ENCODE results near the gene ACTR1A. TPM values are rescaled to one million over a fixed set of nuclear protein-coding genes. Genes with fewer than 3 reads are reported as not detected.

ACTR1A gene
- polyA plus RNA-seq, 1 experiment = 216 TPM

DNA sequence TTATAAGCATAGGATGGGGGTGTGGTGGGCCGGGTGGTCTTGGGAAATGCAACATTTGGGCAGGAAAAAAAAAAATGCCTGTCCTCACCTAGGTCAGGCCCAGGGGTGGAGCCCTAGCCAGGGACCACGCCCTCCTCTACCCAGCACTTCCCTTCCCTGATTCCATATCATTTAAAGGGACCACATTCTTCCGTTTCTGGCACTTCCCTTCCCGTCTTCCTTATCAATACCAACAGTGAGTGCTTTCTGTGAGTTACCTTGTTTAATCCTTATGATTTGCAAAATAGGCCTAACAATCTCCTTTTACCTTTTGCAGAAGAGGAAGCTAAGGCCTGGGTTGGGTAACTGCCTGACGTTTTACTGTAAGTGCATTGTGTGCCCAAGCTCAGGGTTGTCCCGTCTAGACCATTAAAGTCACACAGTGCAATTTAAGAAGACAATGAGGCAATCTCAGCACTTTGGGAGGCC, 34.5 kb downstream of the ACTR1A start:
- Histone ChIP-seq H3K4me3 (ENCODE audit: low read depth, low read length) (no peak overlapping the region), H3K27me3 (ENCODE audit: control insufficient read depth, insufficient read depth, low read length) (no peaks in the 10 kb centered on the region; the same call in 1 of the 2 replicates), H3K36me3 (ENCODE audit: control insufficient read depth, insufficient read depth, low read length) (no peaks in the 10 kb centered on the region; the same call in 1 of the 2 replicates)
- ChIA-PET POLR2A (no interaction called here), CTCF (interaction anchor here (2.3 kb wide), 1 partner anchor 11 kb away, joined by 16 read pairs; no protein-coding TSS in a partner anchor)
- no peak for DNase-seq (ENCODE audit: low read depth)
- TF ChIP-seq, protein P1, sequence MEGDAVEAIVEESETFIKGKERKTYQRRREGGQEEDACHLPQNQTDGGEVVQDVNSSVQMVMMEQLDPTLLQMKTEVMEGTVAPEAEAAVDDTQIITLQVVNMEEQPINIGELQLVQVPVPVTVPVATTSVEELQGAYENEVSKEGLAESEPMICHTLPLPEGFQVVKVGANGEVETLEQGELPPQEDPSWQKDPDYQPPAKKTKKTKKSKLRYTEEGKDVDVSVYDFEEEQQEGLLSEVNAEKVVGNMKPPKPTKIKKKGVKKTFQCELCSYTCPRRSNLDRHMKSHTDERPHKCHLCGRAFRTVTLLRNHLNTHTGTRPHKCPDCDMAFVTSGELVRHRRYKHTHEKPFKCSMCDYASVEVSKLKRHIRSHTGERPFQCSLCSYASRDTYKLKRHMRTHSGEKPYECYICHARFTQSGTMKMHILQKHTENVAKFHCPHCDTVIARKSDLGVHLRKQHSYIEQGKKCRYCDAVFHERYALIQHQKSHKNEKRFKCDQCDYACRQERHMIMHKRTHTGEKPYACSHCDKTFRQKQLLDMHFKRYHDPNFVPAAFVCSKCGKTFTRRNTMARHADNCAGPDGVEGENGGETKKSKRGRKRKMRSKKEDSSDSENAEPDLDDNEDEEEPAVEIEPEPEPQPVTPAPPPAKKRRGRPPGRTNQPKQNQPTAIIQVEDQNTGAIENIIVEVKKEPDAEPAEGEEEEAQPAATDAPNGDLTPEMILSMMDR (IDR thresholded peaks at IDR 0.05; ENCODE audit: insufficient read depth, low read depth, low read length) = no peak

DNA sequence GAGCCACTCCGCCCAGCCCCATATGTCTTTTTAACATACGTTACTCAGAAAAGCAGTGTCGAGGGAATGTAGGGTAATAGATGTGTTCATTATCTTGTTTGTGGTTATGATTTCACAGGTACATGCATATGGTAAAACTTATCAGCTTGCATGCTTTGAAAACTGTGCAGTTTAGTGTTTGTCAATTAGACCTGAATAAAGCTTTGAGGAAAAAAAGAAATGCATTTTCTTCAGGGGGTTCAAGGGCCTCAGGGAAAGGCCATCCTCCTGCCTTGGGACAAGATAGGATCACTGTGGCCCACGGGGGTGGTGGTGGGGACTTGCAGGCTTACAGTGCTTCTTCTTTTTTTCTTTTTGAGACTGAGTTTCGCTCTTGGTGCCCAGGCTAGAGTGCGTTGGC, 35.2 kb downstream of the ACTR1A start:
- DNase-seq (ENCODE audit: low read depth) = no peak
- CTCF ChIA-PET = no interaction called here
- TF ChIP-seq, protein P1 (IDR thresholded peaks at IDR 0.05; ENCODE audit: insufficient read depth, low read depth, low read length) = no peak

DNA sequence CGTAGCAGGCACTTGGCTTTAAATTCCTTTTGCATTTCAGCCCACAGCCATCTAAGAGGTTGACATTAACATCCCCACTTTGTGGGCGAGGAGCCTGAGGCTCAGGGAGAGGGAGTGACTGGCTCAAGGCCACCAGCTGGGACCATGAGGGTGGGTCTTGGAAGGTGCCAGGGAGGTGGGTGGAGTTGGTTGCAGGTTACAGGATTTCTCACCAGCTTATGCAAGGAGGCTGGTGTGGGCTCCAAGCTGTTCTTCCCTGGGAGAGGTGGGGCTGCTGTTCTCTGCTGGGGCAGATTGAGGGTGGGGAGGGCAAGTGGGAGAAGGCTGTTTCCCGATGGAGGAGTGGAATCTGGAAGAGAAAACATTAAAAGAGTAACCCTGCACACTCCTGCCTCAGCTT, 37.0 kb downstream of the ACTR1A start:
- H3K4me3 ChIP-seq (ENCODE audit: low read depth, low read length) = no peak overlapping the region
- TF ChIP-seq, protein P1 (IDR thresholded peaks at IDR 0.05; ENCODE audit: insufficient read depth, low read depth, low read length) = no peak
- H3K27me3 ChIP-seq (ENCODE audit: control insufficient read depth, insufficient read depth, low read length) = no peaks in the 10 kb centered on the region; the same call in 1 of the 2 replicates
- no peaks in the 10 kb centered on the region; the same call in 1 of the 2 replicates for H3K36me3 ChIP-seq (ENCODE audit: control insufficient read depth, insufficient read depth, low read length)
- POLR2A ChIA-PET = no interaction called here
- CTCF ChIA-PET = interaction anchor here (0.9 to 1.0 kb wide), 2 partner anchors 43 to 65 kb away, joined by 3 read pairs; no protein-coding TSS in a partner anchor
- DNase-seq (ENCODE audit: low read depth) = no peak

More for the DNA sequence above, 35.2 kb downstream of the ACTR1A start:
- H3K27me3 ChIP-seq (ENCODE audit: control insufficient read depth, insufficient read depth, low read length) = no peaks in the 10 kb centered on the region; the same call in 1 of the 2 replicates
- no peaks in the 10 kb centered on the region; the same call in 1 of the 2 replicates for H3K36me3 ChIP-seq (ENCODE audit: control insufficient read depth, insufficient read depth, low read length)
- POLR2A ChIA-PET = interaction anchor here (0.5 kb wide), 1 partner anchor 37 kb away, joined by 3 read pairs; no protein-coding TSS in a partner anchor
- no peak overlapping the region for H3K4me3 ChIP-seq (ENCODE audit: low read depth, low read length)

DNA sequence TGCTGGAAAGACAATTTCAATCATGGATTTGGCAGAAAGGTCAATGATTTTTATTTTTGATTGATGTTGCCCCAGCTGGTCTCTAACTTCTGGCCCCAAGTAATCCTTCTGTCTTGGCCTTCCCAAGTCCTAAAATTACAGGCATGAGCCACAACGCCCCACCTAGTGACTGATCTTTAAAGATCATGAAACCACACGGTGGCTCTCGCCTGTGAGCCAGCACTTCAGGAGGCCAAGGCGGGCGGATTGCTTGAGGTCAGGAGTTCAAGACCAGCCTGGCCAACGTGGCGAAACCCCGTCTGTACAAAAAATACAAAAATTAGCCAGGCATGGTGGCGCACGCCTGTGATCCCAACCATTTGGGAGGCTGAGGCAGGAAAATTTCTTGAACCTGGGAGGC, 38.5 kb downstream of the ACTR1A start:
- Histone ChIP-seq H3K27me3 (ENCODE audit: control insufficient read depth, insufficient read depth, low read length) (no peaks in the 10 kb centered on the region; the same call in 1 of the 2 replicates), H3K36me3 (ENCODE audit: control insufficient read depth, insufficient read depth, low read length) (no peaks in the 10 kb centered on the region), H3K4me3 (ENCODE audit: low read depth, low read length) (no peak overlapping the region)
- no peak for DNase-seq (ENCODE audit: low read depth)
- CTCF ChIA-PET = interaction anchor here (0.6 to 5.7 kb wide), 3 partner anchors 14 to 70 kb away, joined by 4 to 33 read pairs (median 8); no protein-coding TSS in a partner anchor
- POLR2A ChIA-PET = no interaction called here
- TF ChIP-seq, protein P1 (IDR thresholded peaks at IDR 0.05; ENCODE audit: insufficient read depth, low read depth, low read length) = no peak

DNA sequence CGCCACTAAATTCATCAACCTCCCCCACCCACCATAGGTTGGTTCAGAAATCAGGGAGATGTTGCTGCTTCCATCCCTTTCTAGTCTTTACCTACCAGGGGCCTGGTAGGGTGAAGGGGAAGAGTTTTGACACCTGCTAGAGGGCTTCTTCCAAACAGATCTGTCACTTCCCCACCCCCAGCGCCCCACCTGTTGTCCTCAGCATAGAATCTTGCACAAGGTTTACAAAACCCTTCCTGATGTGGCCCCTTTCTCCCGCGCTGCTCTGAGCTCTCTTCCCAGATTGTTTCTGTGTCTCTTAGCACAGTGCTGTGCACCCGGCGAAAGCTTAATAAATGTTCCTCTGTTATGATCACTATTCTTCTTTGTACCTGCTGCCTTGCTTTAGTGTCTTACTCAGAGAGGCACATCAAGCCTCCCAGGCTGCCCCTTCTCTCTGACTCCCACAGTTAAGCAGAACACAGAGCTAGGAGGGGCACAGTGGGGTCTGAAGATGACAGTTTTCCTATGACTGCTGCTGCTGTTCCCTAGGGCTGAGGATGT, 39.9 kb downstream of the ACTR1A start:
- Histone ChIP-seq H3K36me3 (ENCODE audit: control insufficient read depth, insufficient read depth, low read length) (no peaks in the 10 kb centered on the region), H3K27me3 (ENCODE audit: control insufficient read depth, insufficient read depth, low read length) (no peaks in the 10 kb centered on the region; the same call in 1 of the 2 replicates), H3K4me3 (ENCODE audit: low read depth, low read length) (no peak overlapping the region)
- POLR2A ChIA-PET = no interaction called here
- CTCF ChIA-PET = interaction anchor here (0.6 to 5.7 kb wide), 7 partner anchors 12 to 121 kb away, joined by 3 to 33 read pairs (median 3); partner anchors contain the start of gene SUFU
- DNase-seq (ENCODE audit: low read depth) = no peak
- TF ChIP-seq, protein P1 (IDR thresholded peaks at IDR 0.05; ENCODE audit: insufficient read depth, low read depth, low read length) = no peak
